Stimulated activated naive B cell treated with anti-CD40 and anti-IgM and Interleukin-4, amounts not matched to agents 10 μg/mL and 1 μg/mL and 100 μg/mL, for 72 hours (primary cell): ENCODE measurements around the gene PTGES3.
"Not testable (repeated sequence)": the region's sequence is repeated elsewhere in the genome, so short reads cannot be mapped to it uniquely, and the experiment has no call there.

Experiments used
- ATAC-seq, 2 donors: fragments of 150-1000 bp; cut with Tn5 transposase; replicated peaks; 2 replicates each; pipeline ENCODE4 v1.10.0; 2021; ENCODE audit warnings: moderate library complexity in 1 of 2
- DNase-seq: peaks from one replicate; pipeline ENCODE4 v3.0.0; 2021
- H3K27ac Mint-ChIP-seq: one replicate; pipeline ENCODE4 v1.8.0; 2022; ENCODE audit warnings: mild to moderate bottlenecking, mixed read lengths
- H3K27me3 Mint-ChIP-seq, 2 donors: one replicate each; pipeline ENCODE4 v1.8.0; 2022; ENCODE audit warnings: mixed read lengths in 2 of 2
- H3K36me3 Mint-ChIP-seq, 2 donors: one replicate each; pipeline ENCODE4 v1.8.0; 2022; ENCODE audit warnings: mixed read lengths in 2 of 2, mild to moderate bottlenecking in 1 of 2
- H3K4me1 Mint-ChIP-seq, 2 donors: one replicate each; pipeline ENCODE4 v1.8.0; 2022; ENCODE audit warnings: mixed read lengths in 2 of 2, mild to moderate bottlenecking in 1 of 2
- H3K4me3 Mint-ChIP-seq, 2 donors: one replicate each; pipeline ENCODE4 v1.8.0; 2022; ENCODE audit warnings: mild to moderate bottlenecking in 2 of 2, mixed read lengths in 2 of 2, moderate library complexity in 1 of 2
- H3K9me3 Mint-ChIP-seq, 2 donors: one replicate each; pipeline ENCODE4 v1.8.0; 2022; ENCODE audit warnings: mixed read lengths in 2 of 2, mild to moderate bottlenecking in 1 of 2

PTGES3 gene

GRCh38 chr12:56688129-56688845, at the start of gene PTGES3:
PTGES3 (minus strand) TSS chr12:56688284; CDS start chr12:56687999, 285 bp downstream.
- DNase-seq (peak; percentile 98), ATAC-seq (peak; percentile 82 to 84)
- Mint-ChIP-seq H3K36me3 (peaks cover 29 to 37% of the 10 kb centered on the region in 2 donors), H3K4me1 (peaks cover 13 to 40% of the 10 kb centered on the region in 2 donors), H3K9me3 (no peaks in the 10 kb centered on the region), H3K4me3 (peak within 1 kb of the TSS; percentile 88 to 95), H3K27ac (peak within 1 kb of the TSS; percentile 100), H3K27me3 (no peaks in the 10 kb centered on the region)

GRCh38 chr12:56728139-56728861, 40.2 kb upstream of the PTGES3 start:
- Mint-ChIP-seq H3K4me1 (peaks cover 6 to 18% of the 10 kb centered on the region in 2 donors), H3K9me3 (no peaks in the 10 kb centered on the region), H3K27me3 (no peaks in the 10 kb centered on the region), H3K27ac (no peak overlapping the region), H3K36me3 (peaks cover 26 to 44% of the 10 kb centered on the region in 2 donors), H3K4me3 (no peak overlapping the region)
- ATAC-seq: no peak
- DNase-seq: no peak

- Mint-ChIP-seq H3K4me3 (peak overlapping the region; percentile 96), H3K36me3 (peaks cover 30 to 52% of the 10 kb centered on the region in 2 donors)
- not testable (repeated sequence) for H3K9me3 Mint-ChIP-seq
These were observed 38.2 kb upstream of the PTGES3 start for GRCh38 chr12:56726196-56726675.

GRCh38 chr12:56725723-56726102, 37.6 kb upstream of the PTGES3 start:
- DNase-seq (no peak), ATAC-seq (no peak)
- no peaks in the 10 kb centered on the region for H3K27me3 Mint-ChIP-seq
- H3K9me3 Mint-ChIP-seq: no peaks in the 10 kb centered on the region
- peak overlapping the region; percentile 96 for H3K4me3 Mint-ChIP-seq
- peak overlapping the region; percentile 99 for H3K27ac Mint-ChIP-seq
- H3K4me1 Mint-ChIP-seq: peaks cover 17 to 42% of the 10 kb centered on the region in 2 donors
- H3K36me3 Mint-ChIP-seq: peaks cover 33 to 53% of the 10 kb centered on the region in 2 donors

More at GRCh38 chr12:56726196-56726675, 38.2 kb upstream of the PTGES3 start:
- not testable (repeated sequence) for ATAC-seq, H3K27me3 Mint-ChIP-seq, DNase-seq
- H3K27ac Mint-ChIP-seq: peak overlapping the region; percentile 99
- peaks cover 12 to 37% of the 10 kb centered on the region in 2 donors for H3K4me1 Mint-ChIP-seq

- no peaks in the 10 kb centered on the region for H3K27me3 Mint-ChIP-seq
- peak within 1 kb of the TSS; percentile 96 for H3K4me3 Mint-ChIP-seq
- DNase-seq (peak; percentile 97), ATAC-seq (peak; percentile 97)
- no peaks in the 10 kb centered on the region for H3K9me3 Mint-ChIP-seq
- H3K36me3 Mint-ChIP-seq: peaks cover 38 to 58% of the 10 kb centered on the region in 2 donors
- H3K27ac Mint-ChIP-seq: peak within 1 kb of the TSS; percentile 99
- peaks cover 23 to 48% of the 10 kb centered on the region in 2 donors for H3K4me1 Mint-ChIP-seq
These were observed 37.1 kb upstream of the PTGES3 start, which contains the start of gene NACA for GRCh38 chr12:56724972-56725722. NACA (minus strand) TSS chr12:56725299; CDS start chr12:56724521, 778 bp downstream.

- Mint-ChIP-seq H3K4me1 (peaks cover 28 to 53% of the 10 kb centered on the region in 2 donors), H3K36me3 (peaks cover 44 to 59% of the 10 kb centered on the region in 2 donors), H3K9me3 (no peaks in the 10 kb centered on the region), H3K27me3 (no peaks in the 10 kb centered on the region), H3K27ac (peak overlapping the region; percentile 99), H3K4me3 (peak overlapping the region; percentile 96)
- ATAC-seq (peak in 1 of 2 donors; percentile 5), DNase-seq (no peak)
These were observed 36.6 kb upstream of the PTGES3 start for GRCh38 chr12:56724701-56724971.

- H3K27ac Mint-ChIP-seq: peak overlapping the region; percentile 99
- no peaks in the 10 kb centered on the region for H3K27me3 Mint-ChIP-seq
- peak overlapping the region; percentile 96 for H3K4me3 Mint-ChIP-seq
- no peak for DNase-seq
- H3K4me1 Mint-ChIP-seq: peaks cover 33 to 58% of the 10 kb centered on the region in 2 donors
- no peak for ATAC-seq
- no peaks in the 10 kb centered on the region for H3K9me3 Mint-ChIP-seq
- peaks cover 44 to 61% of the 10 kb centered on the region in 2 donors for H3K36me3 Mint-ChIP-seq
These were observed 36.0 kb upstream of the PTGES3 start for GRCh38 chr12:56723889-56724700.

- no peaks in the 10 kb centered on the region for H3K27me3 Mint-ChIP-seq
- ATAC-seq: no peak
- peaks cover 39 to 65% of the 10 kb centered on the region in 2 donors for H3K4me1 Mint-ChIP-seq
- H3K27ac Mint-ChIP-seq: peak overlapping the region; percentile 99
- DNase-seq: no peak
- no peaks in the 10 kb centered on the region for H3K9me3 Mint-ChIP-seq
- peak overlapping the region; percentile 96 for H3K4me3 Mint-ChIP-seq
- H3K36me3 Mint-ChIP-seq: peaks cover 51 to 67% of the 10 kb centered on the region in 2 donors
These were observed 35.3 kb upstream of the PTGES3 start for GRCh38 chr12:56723352-56723751.

- peaks cover 39 to 65% of the 10 kb centered on the region in 2 donors for H3K4me1 Mint-ChIP-seq
- H3K27ac Mint-ChIP-seq: no peak overlapping the region
- H3K27me3 Mint-ChIP-seq: no peaks in the 10 kb centered on the region
- H3K4me3 Mint-ChIP-seq: peak overlapping the region; percentile 71 to 96
- no peaks in the 10 kb centered on the region for H3K9me3 Mint-ChIP-seq
- peaks cover 51 to 67% of the 10 kb centered on the region in 2 donors for H3K36me3 Mint-ChIP-seq
- no peak for DNase-seq
- ATAC-seq: no peak
These were observed 34.7 kb upstream of the PTGES3 start for GRCh38 chr12:56722832-56723231.

- H3K4me3 Mint-ChIP-seq: peak overlapping the region; percentile 71 to 96
- peaks cover 45 to 73% of the 10 kb centered on the region in 2 donors for H3K4me1 Mint-ChIP-seq
- DNase-seq (no peak), ATAC-seq (no peak)
- no peaks in the 10 kb centered on the region for H3K27me3 Mint-ChIP-seq
- peak overlapping the region; percentile 68 for H3K27ac Mint-ChIP-seq
- peaks cover 55 to 69% of the 10 kb centered on the region in 2 donors for H3K36me3 Mint-ChIP-seq
- no peaks in the 10 kb centered on the region for H3K9me3 Mint-ChIP-seq
These were observed 33.6 kb upstream of the PTGES3 start for GRCh38 chr12:56721721-56722120.

GRCh38 chr12:56721216-56721615, 33.1 kb upstream of the PTGES3 start:
- DNase-seq: no peak
- peak overlapping the region; percentile 68 for H3K27ac Mint-ChIP-seq
- no peaks in the 10 kb centered on the region for H3K27me3 Mint-ChIP-seq
- no peaks in the 10 kb centered on the region for H3K9me3 Mint-ChIP-seq
- peaks cover 49 to 78% of the 10 kb centered on the region in 2 donors for H3K4me1 Mint-ChIP-seq
- H3K36me3 Mint-ChIP-seq: peaks cover 60 to 74% of the 10 kb centered on the region in 2 donors
- peak overlapping the region; percentile 71 to 96 for H3K4me3 Mint-ChIP-seq
- ATAC-seq: no peak

GRCh38 chr12:56720731-56721151, 32.7 kb upstream of the PTGES3 start:
- peaks cover 64 to 79% of the 10 kb centered on the region in 2 donors for H3K36me3 Mint-ChIP-seq
- ATAC-seq (no peak), DNase-seq (no peak)
- no peaks in the 10 kb centered on the region for H3K9me3 Mint-ChIP-seq
- H3K27me3 Mint-ChIP-seq: no peaks in the 10 kb centered on the region
- peak overlapping the region; percentile 71 to 96 for H3K4me3 Mint-ChIP-seq
- H3K27ac Mint-ChIP-seq: peak overlapping the region; percentile 68
- H3K4me1 Mint-ChIP-seq: peaks cover 51 to 78% of the 10 kb centered on the region in 2 donors

- Mint-ChIP-seq H3K27me3 (no peaks in the 10 kb centered on the region), H3K36me3 (peaks cover 63 to 78% of the 10 kb centered on the region in 2 donors), H3K4me1 (peaks cover 51 to 75% of the 10 kb centered on the region in 2 donors), H3K9me3 (no peaks in the 10 kb centered on the region), H3K4me3 (peak overlapping the region in 1 of 2 donors; percentile 33), H3K27ac (peak overlapping the region; percentile 68)
- no peak for DNase-seq
- no peak for ATAC-seq
These were observed 31.0 kb upstream of the PTGES3 start for GRCh38 chr12:56719056-56719455.
